Left lung (tissue), 10 donors: ENCODE measurements around the gene NME5. TPM values are rescaled to one million over a fixed set of nuclear protein-coding genes. Genes with fewer than 3 reads are reported as not detected.
A peak's percentile ranks its signal among the peaks of the same experiment; 100 is the strongest.

ENCODE experiments used
- ATAC-seq: fragments of 200-7000 bp; cut with Tn5 transposase; one replicate; pipeline ENCODE4 v1.9.1; 2020; ENCODE audit warnings: moderate library complexity
- DNase-seq, 4 donors: peaks; one replicate each; pipeline ENCODE4 v3.0.0-alpha.2; 2013 to 2020
- H3K27ac ChIP-seq, 2 donors: fragments of 200-600 bp; sonication (generic) in 1 of 2; one replicate each; pipeline versions ENCODE4 v1.5.0 to v1.8.0; 2020 to 2021
- H3K27me3 ChIP-seq, 2 donors: fragments of 200-600 bp; sonication (generic) in 1 of 2; one replicate each; pipeline versions ENCODE4 v1.5.0 to v1.8.0; 2020 to 2021
- H3K36me3 ChIP-seq, 2 donors: fragments of 200-600 bp; sonication (generic) in 1 of 2; one replicate each; pipeline versions ENCODE4 v1.5.0 to v1.8.0; 2020 to 2021
- H3K4me1 ChIP-seq, 2 donors: fragments of 200-600 bp; one replicate each; pipeline ENCODE4 v1.8.0; 2021
- H3K4me3 ChIP-seq, 2 donors: fragments of 200-600 bp; sonication (generic) in 1 of 2; one replicate each; pipeline versions ENCODE4 v1.5.0 to v1.8.0; 2020 to 2021; ENCODE audit warnings: mild to moderate bottlenecking in 1 of 2
- H3K9me3 ChIP-seq, 2 donors: fragments of 200-600 bp; sonication (generic) in 1 of 2; one replicate each; pipeline versions ENCODE4 v1.5.0 to v1.8.0; 2020 to 2021
- intact Hi-C, 2 donors: fragments of 100-400 bp; cut with DNase I; formaldehyde crosslinking; loops; one replicate each; pipeline versions ENCODE4 v1.11.2 to v1.14.2; 2022
- polyA plus RNA-seq, 6 donors: library from polyadenylated mRNA; unstranded; fragments of 120-200 nt; gene quantifications; one replicate each; pipeline ENCODE4 v1.2.1, GENCODE V29; 2013; ENCODE audit not compliant: insufficient read length in 6 of 6
- total RNA-seq, 2 donors: library from RNA; stranded (reverse); fragmentation: NEBNext Ultra II Directional; extraction: Animal tissue kit (Norgen Biotek cat#: 25700); gene quantifications; one replicate each; pipeline ENCODE4 v1.2.1, GENCODE V29; 2021
- TF ChIP-seq, protein P1 (sequence below), 2 donors: fragments of 200-600 bp; sonication (generic) in 1 of 2; IDR thresholded peaks; one replicate each; pipeline versions ENCODE4 v1.5.0 to v1.8.0; 2021; ENCODE audit warnings: antibody characterized with exemption in 2 of 2
- donor health status: DM: no; HTN: yes; CAD: no.
- donor health status: DM: no; HTN: no; CAD: no.

Gene NME5
- total and polyA plus RNA-seq, 8 donors, result 5.9 to 13.0 (median 10.3) TPM

DNA sequence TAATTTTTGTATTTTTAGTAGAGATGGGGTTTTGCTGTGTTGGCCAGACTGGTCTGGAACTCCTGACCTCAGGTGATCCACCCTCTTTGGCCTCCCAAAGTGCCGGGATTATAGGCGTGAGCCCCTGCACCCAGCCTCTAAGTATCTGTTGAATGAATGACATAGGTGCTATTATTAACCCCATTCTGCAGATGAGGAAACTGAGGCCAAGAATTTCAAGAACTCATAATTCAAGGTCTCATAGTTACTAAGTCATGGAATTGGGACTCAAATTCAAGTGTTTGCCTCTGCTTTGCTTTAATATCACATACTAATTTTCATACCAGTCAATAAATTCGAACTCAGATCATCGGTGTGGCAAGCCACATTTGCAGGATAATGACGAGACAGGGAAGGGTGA is 41.6 kb upstream of the NME5 start:
- DNase-seq (no peak), ATAC-seq (no peak)
- no peak overlapping the region for H3K4me3 ChIP-seq
- TF ChIP-seq, protein P1, sequence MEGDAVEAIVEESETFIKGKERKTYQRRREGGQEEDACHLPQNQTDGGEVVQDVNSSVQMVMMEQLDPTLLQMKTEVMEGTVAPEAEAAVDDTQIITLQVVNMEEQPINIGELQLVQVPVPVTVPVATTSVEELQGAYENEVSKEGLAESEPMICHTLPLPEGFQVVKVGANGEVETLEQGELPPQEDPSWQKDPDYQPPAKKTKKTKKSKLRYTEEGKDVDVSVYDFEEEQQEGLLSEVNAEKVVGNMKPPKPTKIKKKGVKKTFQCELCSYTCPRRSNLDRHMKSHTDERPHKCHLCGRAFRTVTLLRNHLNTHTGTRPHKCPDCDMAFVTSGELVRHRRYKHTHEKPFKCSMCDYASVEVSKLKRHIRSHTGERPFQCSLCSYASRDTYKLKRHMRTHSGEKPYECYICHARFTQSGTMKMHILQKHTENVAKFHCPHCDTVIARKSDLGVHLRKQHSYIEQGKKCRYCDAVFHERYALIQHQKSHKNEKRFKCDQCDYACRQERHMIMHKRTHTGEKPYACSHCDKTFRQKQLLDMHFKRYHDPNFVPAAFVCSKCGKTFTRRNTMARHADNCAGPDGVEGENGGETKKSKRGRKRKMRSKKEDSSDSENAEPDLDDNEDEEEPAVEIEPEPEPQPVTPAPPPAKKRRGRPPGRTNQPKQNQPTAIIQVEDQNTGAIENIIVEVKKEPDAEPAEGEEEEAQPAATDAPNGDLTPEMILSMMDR (IDR thresholded peaks at IDR 0.05), result no peak
- no peaks in the 10 kb centered on the region for H3K27me3 ChIP-seq
- H3K9me3 ChIP-seq, result no peaks in the 10 kb centered on the region
- intact Hi-C loops, result loop anchor here in 1 of 2 donors (10.0 kb wide), 1 partner anchor 234 kb away; no protein-coding TSS in a partner anchor
- peaks cover 15 to 38% of the 10 kb centered on the region in 2 donors for H3K4me1 ChIP-seq
- no peak overlapping the region for H3K27ac ChIP-seq
- H3K36me3 ChIP-seq, result peaks cover 0 to 37% of the 10 kb centered on the region in 2 donors

DNA sequence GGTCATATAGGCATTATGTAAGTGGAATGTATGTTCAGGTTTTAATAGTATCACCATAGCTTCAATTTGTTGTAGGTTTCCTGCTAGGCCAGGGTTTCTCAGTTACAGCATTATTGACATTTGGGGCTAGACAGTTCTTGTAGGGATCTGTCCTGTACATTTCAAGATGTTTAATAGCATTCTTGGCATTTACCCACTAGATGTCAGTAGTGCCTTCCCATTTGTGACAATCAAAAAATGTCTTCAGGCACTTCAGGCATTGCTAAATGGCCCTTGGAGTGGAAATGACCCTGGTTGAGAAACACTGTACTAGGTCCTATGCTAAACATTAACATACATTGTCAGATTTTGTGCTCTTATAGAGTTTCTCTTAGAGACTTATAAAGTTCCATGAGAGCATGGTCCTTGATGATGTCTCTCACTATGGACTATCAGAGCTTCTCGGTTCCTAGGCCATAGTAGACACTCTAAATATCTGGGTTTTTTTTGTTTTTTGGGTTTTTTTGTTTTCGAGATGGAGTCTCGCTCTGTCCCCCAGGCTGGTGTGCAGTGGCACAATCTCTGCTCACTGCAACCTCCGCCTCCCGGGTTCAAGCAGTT is 41.1 kb upstream of the NME5 start:
- no peaks in the 10 kb centered on the region for H3K27me3 ChIP-seq
- ATAC-seq (peak; percentile 24), DNase-seq (peak in 2 of 4 donors; percentile 33 to 53)
- no peaks in the 10 kb centered on the region for H3K9me3 ChIP-seq
- no peak overlapping the region for H3K4me3 ChIP-seq
- peaks cover 0 to 37% of the 10 kb centered on the region in 2 donors for H3K36me3 ChIP-seq
- intact Hi-C loops, result loop anchor here in 1 of 2 donors (10.0 kb wide), 1 partner anchor 235 kb away; no protein-coding TSS in a partner anchor
- TF ChIP-seq, protein P1 (IDR thresholded peaks at IDR 0.05), result peak; percentile 11 to 16
- no peak overlapping the region for H3K27ac ChIP-seq
- H3K4me1 ChIP-seq, result peaks cover 15 to 32% of the 10 kb centered on the region in 2 donors

DNA sequence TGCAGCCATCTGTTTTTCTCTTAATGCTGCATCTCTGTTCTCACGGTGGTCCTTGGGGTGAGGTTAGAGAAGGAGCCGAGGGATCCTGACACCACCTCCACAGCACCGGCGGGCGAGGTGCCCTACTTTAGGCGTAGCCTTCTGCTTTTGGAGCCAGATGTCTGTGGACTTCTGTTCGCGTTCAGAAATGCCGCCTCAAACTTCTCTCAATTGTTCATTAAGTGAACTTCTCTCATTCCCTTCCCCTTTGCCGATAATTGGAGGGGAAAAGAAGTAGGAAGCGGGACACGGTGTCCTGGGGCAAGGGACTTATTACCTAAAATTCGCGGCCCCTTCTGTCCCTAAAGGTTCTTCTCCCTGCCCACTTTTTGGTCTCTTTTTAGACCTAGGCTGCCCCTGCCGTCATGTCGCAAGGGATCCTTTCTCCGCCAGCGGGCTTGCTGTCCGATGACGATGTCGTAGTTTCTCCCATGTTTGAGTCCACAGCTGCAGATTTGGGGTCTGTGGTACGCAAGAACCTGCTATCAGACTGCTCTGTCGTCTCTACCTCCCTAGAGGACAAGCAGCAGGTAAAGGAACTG is 40.1 kb upstream of the NME5 start:
- peaks cover 0 to 39% of the 10 kb centered on the region in 2 donors for H3K36me3 ChIP-seq
- TF ChIP-seq, protein P1 (IDR thresholded peaks at IDR 0.05), result no peak
- peak in 1 of 4 donors; percentile 4 for DNase-seq
- peak overlapping the region; percentile 82 to 88 for H3K4me3 ChIP-seq
- ATAC-seq, result no peak
- H3K9me3 ChIP-seq, result no peaks in the 10 kb centered on the region
- intact Hi-C loops, result no loop called here
- peaks cover 15 to 28% of the 10 kb centered on the region in 2 donors for H3K4me1 ChIP-seq
- H3K27ac ChIP-seq, result peak overlapping the region in 1 of 2 donors; percentile 87
- H3K27me3 ChIP-seq, result no peaks in the 10 kb centered on the region

DNA sequence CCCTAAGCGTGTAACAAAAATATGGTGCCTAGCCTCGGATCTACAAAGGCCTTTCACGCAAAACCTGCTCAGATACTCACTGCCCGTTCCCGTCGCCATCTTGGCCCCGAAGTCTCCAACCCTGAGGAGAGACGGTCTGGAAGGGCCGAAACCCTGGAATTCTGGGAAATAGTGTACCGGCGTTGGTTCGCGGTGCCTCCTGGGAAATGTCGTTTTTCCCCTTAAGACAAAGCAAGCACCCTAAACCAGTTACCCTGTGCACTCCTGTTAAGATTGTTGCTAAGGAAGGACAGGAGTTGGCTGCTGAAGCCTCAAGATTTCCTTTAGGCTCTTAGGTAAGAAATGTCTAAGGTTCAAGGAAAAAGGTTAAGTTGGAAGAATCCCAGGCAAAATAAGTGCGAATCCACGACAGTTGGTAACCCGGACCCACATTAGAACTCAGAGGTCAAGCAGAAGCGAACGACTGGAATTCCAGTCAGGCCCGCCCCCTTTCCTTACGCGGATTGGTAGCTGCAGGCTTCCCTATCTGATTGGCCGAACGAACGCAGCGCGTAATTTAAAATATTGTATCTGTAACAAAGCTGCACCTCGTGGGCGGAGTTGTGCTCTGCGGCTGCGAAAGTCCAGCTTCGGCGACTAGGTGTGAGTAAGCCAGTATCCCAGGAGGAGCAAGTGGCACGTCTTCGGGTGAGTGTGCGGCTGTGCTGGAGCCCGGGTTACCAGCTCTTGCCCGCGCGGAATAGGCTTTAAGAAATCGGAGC is 39.5 kb upstream of the NME5 start, which contains the start of the genes BRD8 and KIF20A:
Gene BRD8, minus strand, starts transcription at position 115 of the 761 bp plus-strand sequence. Its CDS starts 16 bp downstream, at position 99.
Gene KIF20A, plus strand, starts transcription at position 597 of the 761 bp plus-strand sequence. CDS start 569 bp downstream, outside the sequence.
- Histone ChIP-seq H3K36me3 (peaks cover 0 to 43% of the 10 kb centered on the region in 2 donors), H3K9me3 (no peaks in the 10 kb centered on the region), H3K27ac (peak within 1 kb of the TSS; percentile 87 to 90), H3K4me3 (peak within 1 kb of the TSS; percentile 82 to 88), H3K27me3 (no peaks in the 10 kb centered on the region), H3K4me1 (peaks cover 15 to 28% of the 10 kb centered on the region in 2 donors)
- intact Hi-C loops, result no loop called here
- peak; percentile 96 for ATAC-seq
- DNase-seq, result peak; percentile 87 to 97 (median 96)
- TF ChIP-seq, protein P1 (IDR thresholded peaks at IDR 0.05), result no peak
